WTC11 (cell line): ENCODE results near the gene GUCA2B. TPM values are rescaled to one million over a fixed set of nuclear protein-coding genes. Genes with fewer than 3 reads are reported as not detected.

ENCODE experiments used
- ATAC-seq: fragments of 200-7000 bp; cut with Tn5 transposase; 2 replicates; pipeline ENCODE4 v1.10.0; 2021; ENCODE audit warnings: mild to moderate bottlenecking, moderate library complexity
- CTCF ChIA-PET: fragments of 300-600 bp; sonication (Branson Sonifier 250); formaldehyde crosslinking; loops from one replicate; lab custom pipeline; 2021; ENCODE audit warnings: antibody characterized with exemption; lab: Charles Lee
- POLR2A ChIA-PET: fragments of 350-600 bp; sonication (Branson Sonifier 250); formaldehyde crosslinking; loops from one replicate; lab custom pipeline; 2021; ENCODE audit warnings: antibody characterized with exemption; lab: Charles Lee
- DNase-seq: peaks from one replicate; pipeline ENCODE4 v3.0.0; 2021; ENCODE audit warnings: low spot score
- H3K27ac Mint-ChIP-seq: 2 replicates; pipeline ENCODE4 v1.8.0; 2021; ENCODE audit warnings: mixed read lengths
- H3K27me3 Mint-ChIP-seq: 2 replicates; pipeline ENCODE4 v1.8.0; 2021; ENCODE audit warnings: low read depth, mild to moderate bottlenecking, moderate library complexity, mixed read lengths
- H3K36me3 Mint-ChIP-seq: 2 replicates; pipeline ENCODE4 v1.8.0; 2021; ENCODE audit warnings: mixed read lengths
- H3K4me1 Mint-ChIP-seq: 2 replicates; pipeline ENCODE4 v1.8.0; 2022; ENCODE audit warnings: mixed read lengths
- H3K4me3 Mint-ChIP-seq: 2 replicates; pipeline ENCODE4 v1.8.0; 2021; ENCODE audit warnings: mild to moderate bottlenecking, moderate library complexity, mixed read lengths
- H3K9me3 Mint-ChIP-seq: 2 replicates; pipeline ENCODE4 v1.8.0; 2021; ENCODE audit warnings: mixed read lengths
- CBFB ChIP-seq: sonication (generic); formaldehyde crosslinking; IDR thresholded peaks from 2 replicates; pipeline ENCODE4 v1.8.1; 2022; ENCODE audit warnings: mild to moderate bottlenecking, low read depth, missing genetic modification reagents
- CREM ChIP-seq: sonication (generic); formaldehyde crosslinking; IDR thresholded peaks from 2 replicates; pipeline ENCODE4 v1.8.1; 2022; ENCODE audit warnings: mild to moderate bottlenecking, missing genetic modification reagents, moderate library complexity
- ERG ChIP-seq: fragments of 250-450 bp; sonication (Bioruptor Pico); IDR thresholded peaks from 2 replicates; pipeline ENCODE4 v1.8.0; 2021; ENCODE audit warnings: mild to moderate bottlenecking
- FOXP1 ChIP-seq: sonication (generic); formaldehyde crosslinking; IDR thresholded peaks from 2 replicates; pipeline ENCODE4 v1.8.0; 2022; ENCODE audit warnings: missing genetic modification reagents, mild to moderate bottlenecking, moderate library complexity, borderline replicate concordance
- JAZF1 ChIP-seq: fragments of 250-450 bp; sonication (Bioruptor Pico); IDR thresholded peaks from 2 replicates; pipeline ENCODE4 v1.9.0; 2021; ENCODE audit warnings: moderate library complexity, mild to moderate bottlenecking, inconsistent platforms
- KAT7 ChIP-seq: sonication (generic); formaldehyde crosslinking; IDR thresholded peaks from 2 replicates; pipeline ENCODE4 v1.8.1; 2023; ENCODE audit warnings: missing genetic modification reagents, mild to moderate bottlenecking, borderline replicate concordance
- NR1H2 ChIP-seq: sonication (generic); formaldehyde crosslinking; IDR thresholded peaks from 2 replicates; pipeline ENCODE4 v1.9.0; 2021; ENCODE audit warnings: mild to moderate bottlenecking, moderate library complexity, missing genetic modification reagents
- NR2C2 ChIP-seq: sonication (generic); formaldehyde crosslinking; IDR thresholded peaks from 2 replicates; pipeline ENCODE4 v1.8.0; 2022; ENCODE audit warnings: mild to moderate bottlenecking, missing genetic modification reagents
- NR3C1 ChIP-seq: sonication (generic); formaldehyde crosslinking; conservative IDR thresholded peaks from 2 replicates; pipeline ENCODE4 v1.8.1; 2023; ENCODE audit warnings: low read depth, mild to moderate bottlenecking, missing genetic modification reagents
- SMAD3 ChIP-seq: sonication (generic); formaldehyde crosslinking; IDR thresholded peaks from 2 replicates; pipeline ENCODE4 v1.8.0; 2022; ENCODE audit warnings: missing genetic modification reagents, mild to moderate bottlenecking, borderline replicate concordance
- TEAD1 ChIP-seq: sonication (generic); formaldehyde crosslinking; IDR thresholded peaks from 2 replicates; pipeline ENCODE4 v1.8.0; 2022; ENCODE audit warnings: mild to moderate bottlenecking, missing genetic modification reagents
- ZBTB21 ChIP-seq: sonication (generic); formaldehyde crosslinking; IDR thresholded peaks from 2 replicates; pipeline ENCODE4 v1.8.1; 2023; ENCODE audit warnings: mild to moderate bottlenecking, missing genetic modification reagents, borderline replicate concordance
- ZNF138 ChIP-seq: sonication (generic); formaldehyde crosslinking; conservative IDR thresholded peaks from 2 replicates; pipeline ENCODE4 v1.8.1; 2022; ENCODE audit warnings: mild to moderate bottlenecking, moderate library complexity, missing genetic modification reagents
- ZNF219 ChIP-seq: sonication (generic); formaldehyde crosslinking; IDR thresholded peaks from 2 replicates; pipeline ENCODE4 v1.8.0; 2023; ENCODE audit warnings: missing genetic modification reagents, mild to moderate bottlenecking, borderline replicate concordance
- ZNF232 ChIP-seq: sonication (generic); formaldehyde crosslinking; IDR thresholded peaks from 2 replicates; pipeline ENCODE4 v1.8.0; 2022; ENCODE audit warnings: mild to moderate bottlenecking, missing genetic modification reagents
- ZNF263 ChIP-seq: sonication (generic); formaldehyde crosslinking; IDR thresholded peaks from 2 replicates; pipeline ENCODE4 v1.8.1; 2022; ENCODE audit warnings: low read depth, mild to moderate bottlenecking, moderate library complexity, missing genetic modification reagents
- ZNF317 ChIP-seq: sonication (generic); formaldehyde crosslinking; IDR thresholded peaks from 2 replicates; pipeline ENCODE4 v1.8.1; 2023; ENCODE audit warnings: low read depth, mild to moderate bottlenecking, moderate library complexity, missing genetic modification reagents, borderline replicate concordance
- ZNF423 ChIP-seq: fragments of 250-450 bp; sonication (Bioruptor Pico); IDR thresholded peaks from 2 replicates; pipeline ENCODE4 v2.1.2; 2022; ENCODE audit warnings: mild to moderate bottlenecking, moderate library complexity
- ZSCAN18 ChIP-seq: fragments of 250-450 bp; sonication (Bioruptor Pico); IDR thresholded peaks from 2 replicates; pipeline ENCODE4 v2.1.2; 2022; ENCODE audit warnings: mild to moderate bottlenecking, moderate library complexity
- total RNA-seq: library from RNA; stranded (reverse); gene quantifications from 3 replicates; pipeline ENCODE4 v1.2.3, GENCODE V29; 2021
- TF ChIP-seq, protein P1 (sequence below): sonication (generic); formaldehyde crosslinking; conservative IDR thresholded peaks from 2 replicates; pipeline ENCODE4 v1.8.1; 2022; ENCODE audit warnings: mild to moderate bottlenecking, missing genetic modification reagents
- TF ChIP-seq, protein P2 (sequence below): sonication (generic); formaldehyde crosslinking; IDR thresholded peaks from 2 replicates; pipeline ENCODE4 v1.8.1; 2022; ENCODE audit warnings: low read depth, missing genetic modification reagents, borderline replicate concordance
- TF ChIP-seq, protein P3 (sequence below): sonication (generic); formaldehyde crosslinking; IDR thresholded peaks from 2 replicates; pipeline ENCODE4 v1.8.1; 2023; ENCODE audit warnings: mild to moderate bottlenecking, missing genetic modification reagents, moderate library complexity
- TF ChIP-seq, protein P4 (sequence below): sonication (generic); formaldehyde crosslinking; IDR thresholded peaks from 2 replicates; pipeline ENCODE4 v1.8.0; 2022; ENCODE audit warnings: mild to moderate bottlenecking, missing genetic modification reagents

GUCA2B gene
- total RNA-seq, 1 experiment from 2014 or later, result not detected

- Mint-ChIP-seq H3K4me1 (no peaks in the 10 kb centered on the region), H3K27me3 (no peaks in the 10 kb centered on the region), H3K9me3 (no peaks in the 10 kb centered on the region), H3K4me3 (no peak overlapping the region), H3K27ac (no peak overlapping the region), H3K36me3 (no peaks in the 10 kb centered on the region)
- ChIA-PET CTCF (interaction anchor here (1.1 kb wide), 1 partner anchor 14 kb away, joined by 4 read pairs; no protein-coding TSS in a partner anchor), POLR2A (no interaction called here)
- TF ChIP-seq SMAD3 (CRISPR knock-in tag) (no peak), JAZF1 (no peak)
- ATAC-seq (no peak), DNase-seq (no peak)
Measured at GRCh38 chr1:42148166-42148565, 5.0 kb upstream of the GUCA2B start.

DNA sequence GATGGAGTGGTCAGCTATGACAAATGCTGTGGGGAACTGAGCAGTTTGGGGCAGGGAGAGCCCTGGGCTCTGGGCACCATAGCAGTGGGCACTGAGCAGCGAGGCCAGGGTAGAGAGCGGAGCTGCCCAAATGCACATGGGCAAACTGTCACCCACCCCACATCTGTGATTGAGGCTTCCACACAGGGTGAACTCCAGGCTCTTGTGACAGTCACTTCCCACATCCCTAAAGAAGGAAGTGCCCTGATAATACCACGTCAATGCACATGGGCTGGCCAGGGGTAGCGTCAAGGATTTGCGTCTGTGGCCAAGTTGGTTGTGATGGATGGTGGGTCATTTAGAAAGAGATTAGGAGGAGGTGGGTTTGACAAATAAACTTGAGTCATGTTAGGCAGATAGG is 2.6 kb upstream of the GUCA2B start:
- H3K36me3 Mint-ChIP-seq, result no peaks in the 10 kb centered on the region
- ATAC-seq (no peak), DNase-seq (no peak)
- H3K4me3 Mint-ChIP-seq, result no peak overlapping the region
- ChIA-PET POLR2A (no interaction called here), CTCF (interaction anchor here (2.0 kb wide), 1 partner anchor 23 kb away, joined by 8 read pairs; no protein-coding TSS in a partner anchor)
- no peaks in the 10 kb centered on the region for H3K4me1 Mint-ChIP-seq
- H3K9me3 Mint-ChIP-seq, result no peaks in the 10 kb centered on the region
- no peak overlapping the region for H3K27ac Mint-ChIP-seq
- TF ChIP-seq TEAD1, result no peak
- TF ChIP-seq ZBTB21 (CRISPR knock-in tag), result no peak
- no peak for TF ChIP-seq ZNF263 (CRISPR knock-in tag)
- H3K27me3 Mint-ChIP-seq, result no peaks in the 10 kb centered on the region

GRCh38 chr1:42152119-42152518 is 1.1 kb upstream of the GUCA2B start:
- Mint-ChIP-seq H3K36me3 (no peaks in the 10 kb centered on the region), H3K27ac (no peak overlapping the region), H3K4me1 (no peaks in the 10 kb centered on the region), H3K9me3 (no peaks in the 10 kb centered on the region), H3K4me3 (no peak overlapping the region), H3K27me3 (no peaks in the 10 kb centered on the region)
- ATAC-seq, result no peak
- no peak for TF ChIP-seq FOXP1 (CRISPR knock-in tag)
- TF ChIP-seq ZSCAN18 (CRISPR knock-in tag), result no peak
- TF ChIP-seq, protein P1, sequence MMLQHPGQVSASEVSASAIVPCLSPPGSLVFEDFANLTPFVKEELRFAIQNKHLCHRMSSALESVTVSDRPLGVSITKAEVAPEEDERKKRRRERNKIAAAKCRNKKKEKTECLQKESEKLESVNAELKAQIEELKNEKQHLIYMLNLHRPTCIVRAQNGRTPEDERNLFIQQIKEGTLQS, result no peak
- TF ChIP-seq, protein P2, sequence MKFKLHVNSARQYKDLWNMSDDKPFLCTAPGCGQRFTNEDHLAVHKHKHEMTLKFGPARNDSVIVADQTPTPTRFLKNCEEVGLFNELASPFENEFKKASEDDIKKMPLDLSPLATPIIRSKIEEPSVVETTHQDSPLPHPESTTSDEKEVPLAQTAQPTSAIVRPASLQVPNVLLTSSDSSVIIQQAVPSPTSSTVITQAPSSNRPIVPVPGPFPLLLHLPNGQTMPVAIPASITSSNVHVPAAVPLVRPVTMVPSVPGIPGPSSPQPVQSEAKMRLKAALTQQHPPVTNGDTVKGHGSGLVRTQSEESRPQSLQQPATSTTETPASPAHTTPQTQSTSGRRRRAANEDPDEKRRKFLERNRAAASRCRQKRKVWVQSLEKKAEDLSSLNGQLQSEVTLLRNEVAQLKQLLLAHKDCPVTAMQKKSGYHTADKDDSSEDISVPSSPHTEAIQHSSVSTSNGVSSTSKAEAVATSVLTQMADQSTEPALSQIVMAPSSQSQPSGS (CRISPR knock-in tag), result no peak
- TF ChIP-seq NR1H2 (CRISPR knock-in tag), result no peak
- no peak for TF ChIP-seq KAT7 (CRISPR knock-in tag)
- TF ChIP-seq, protein P3, sequence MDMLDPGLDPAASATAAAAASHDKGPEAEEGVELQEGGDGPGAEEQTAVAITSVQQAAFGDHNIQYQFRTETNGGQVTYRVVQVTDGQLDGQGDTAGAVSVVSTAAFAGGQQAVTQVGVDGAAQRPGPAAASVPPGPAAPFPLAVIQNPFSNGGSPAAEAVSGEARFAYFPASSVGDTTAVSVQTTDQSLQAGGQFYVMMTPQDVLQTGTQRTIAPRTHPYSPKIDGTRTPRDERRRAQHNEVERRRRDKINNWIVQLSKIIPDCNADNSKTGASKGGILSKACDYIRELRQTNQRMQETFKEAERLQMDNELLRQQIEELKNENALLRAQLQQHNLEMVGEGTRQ, result no peak
- no peak for TF ChIP-seq NR2C2
- TF ChIP-seq CREM (CRISPR knock-in tag), result no peak
- no peak for TF ChIP-seq ZNF423
- no peak for TF ChIP-seq CBFB (CRISPR knock-in tag)
- TF ChIP-seq ZNF317 (CRISPR knock-in tag), result no peak
- TF ChIP-seq ZNF138 (CRISPR knock-in tag), result no peak
- TF ChIP-seq ERG (CRISPR knock-in tag), result no peak
- TF ChIP-seq ZNF232 (CRISPR knock-in tag), result no peak
- TF ChIP-seq ZNF219 (CRISPR knock-in tag), result no peak
- no peak for TF ChIP-seq NR3C1 (CRISPR knock-in tag)
- TF ChIP-seq TEAD1, result no peak
- TF ChIP-seq, protein P4, sequence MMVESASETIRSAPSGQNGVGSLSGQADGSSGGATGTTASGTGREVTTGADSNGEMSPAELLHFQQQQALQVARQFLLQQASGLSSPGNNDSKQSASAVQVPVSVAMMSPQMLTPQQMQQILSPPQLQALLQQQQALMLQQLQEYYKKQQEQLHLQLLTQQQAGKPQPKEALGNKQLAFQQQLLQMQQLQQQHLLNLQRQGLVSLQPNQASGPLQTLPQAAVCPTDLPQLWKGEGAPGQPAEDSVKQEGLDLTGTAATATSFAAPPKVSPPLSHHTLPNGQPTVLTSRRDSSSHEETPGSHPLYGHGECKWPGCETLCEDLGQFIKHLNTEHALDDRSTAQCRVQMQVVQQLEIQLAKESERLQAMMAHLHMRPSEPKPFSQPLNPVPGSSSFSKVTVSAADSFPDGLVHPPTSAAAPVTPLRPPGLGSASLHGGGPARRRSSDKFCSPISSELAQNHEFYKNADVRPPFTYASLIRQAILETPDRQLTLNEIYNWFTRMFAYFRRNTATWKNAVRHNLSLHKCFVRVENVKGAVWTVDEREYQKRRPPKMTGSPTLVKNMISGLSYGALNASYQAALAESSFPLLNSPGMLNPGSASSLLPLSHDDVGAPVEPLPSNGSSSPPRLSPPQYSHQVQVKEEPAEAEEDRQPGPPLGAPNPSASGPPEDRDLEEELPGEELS, result no peak
- ChIA-PET POLR2A (no interaction called here), CTCF (no interaction called here)
- DNase-seq, result no peak
